ENCODE measurements around the gene SMIM33. TPM values are rescaled to one million over a fixed set of nuclear protein-coding genes. Genes with fewer than 3 reads are reported as not detected.
"Not testable (repeated sequence)": the region's sequence is repeated elsewhere in the genome, so short reads cannot be mapped to it uniquely, and the experiment has no call there.

The SMIM33 gene
- total RNA-seq, 1 donor from 2014 or later = 0.39 TPM

DNA sequence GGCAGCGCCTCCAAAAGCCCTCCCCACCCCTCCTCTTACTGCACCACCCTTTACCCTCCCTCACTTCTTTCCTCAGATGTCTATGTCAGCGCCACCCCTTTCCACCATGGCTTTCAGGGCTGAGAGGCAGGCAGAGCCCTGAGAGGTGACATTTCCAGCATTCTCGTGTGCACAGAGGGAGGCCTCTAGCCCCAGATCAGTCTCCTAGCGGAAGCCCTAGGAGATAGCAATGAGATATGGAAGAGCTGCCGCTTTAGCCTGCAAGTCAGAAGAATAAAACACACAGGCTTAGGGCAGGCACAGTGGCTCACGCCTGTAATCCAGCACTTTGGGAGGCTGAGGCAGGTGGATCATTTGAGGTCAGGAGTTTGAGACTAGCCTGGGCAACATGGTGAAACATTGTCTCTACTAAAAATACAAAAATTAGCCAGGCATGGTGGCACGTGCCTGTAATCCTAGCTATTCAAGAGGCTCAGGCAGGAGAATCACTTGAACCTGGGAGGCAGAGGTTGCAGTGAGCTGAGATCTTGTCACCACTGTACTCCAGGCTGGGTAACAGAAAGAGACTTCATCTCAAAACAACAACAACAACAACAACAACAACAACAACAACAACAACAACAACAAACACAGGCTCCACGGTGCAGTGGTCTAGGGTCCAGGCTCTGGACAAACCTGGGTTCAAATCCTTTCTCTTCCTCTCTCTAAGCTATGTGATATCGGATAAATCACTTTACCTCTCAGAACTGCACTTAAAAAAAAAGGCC is 8.0 kb downstream of the SMIM33 start:
- peaks cover 69% of the 10 kb centered on the region for H3K4me1 Mint-ChIP-seq (ENCODE audit: low read depth)
- H3K9me3 Mint-ChIP-seq; H3K27me3 Mint-ChIP-seq (ENCODE audit: insufficient read depth); intact Hi-C loops (cut with micrococcal nuclease); DNase-seq (ENCODE audit: low spot score): not testable (repeated sequence)
- peak overlapping the region; percentile 79 for H3K27ac Mint-ChIP-seq
- peak overlapping the region; percentile 61 for H3K4me3 Mint-ChIP-seq
- H3K36me3 Mint-ChIP-seq (ENCODE audit: low read depth) = peaks cover 47% of the 10 kb centered on the region

DNA sequence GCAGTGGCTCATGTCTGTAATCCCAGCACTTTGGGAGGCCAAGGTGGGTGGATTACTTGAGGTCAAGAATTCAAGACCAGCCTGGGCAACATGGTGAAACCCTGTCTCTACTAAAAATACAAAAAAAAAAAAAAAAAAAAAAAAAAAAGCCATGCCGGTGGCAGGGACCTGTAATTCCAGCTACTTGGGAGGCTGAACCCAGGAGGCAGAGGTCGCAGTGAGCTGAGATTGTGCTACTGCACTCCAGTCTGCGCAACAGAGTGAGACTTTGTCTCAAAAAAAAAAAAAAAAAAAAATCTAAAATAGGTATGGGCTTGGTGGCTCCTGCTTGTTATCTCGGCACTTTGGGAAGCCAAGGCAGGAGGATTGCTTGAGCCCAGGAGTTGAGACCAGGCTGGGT is 8.9 kb downstream of the SMIM33 start:
- H3K27me3 Mint-ChIP-seq (ENCODE audit: insufficient read depth) = not testable (repeated sequence)
- H3K4me1 Mint-ChIP-seq (ENCODE audit: low read depth) = peaks cover 63% of the 10 kb centered on the region

DNA sequence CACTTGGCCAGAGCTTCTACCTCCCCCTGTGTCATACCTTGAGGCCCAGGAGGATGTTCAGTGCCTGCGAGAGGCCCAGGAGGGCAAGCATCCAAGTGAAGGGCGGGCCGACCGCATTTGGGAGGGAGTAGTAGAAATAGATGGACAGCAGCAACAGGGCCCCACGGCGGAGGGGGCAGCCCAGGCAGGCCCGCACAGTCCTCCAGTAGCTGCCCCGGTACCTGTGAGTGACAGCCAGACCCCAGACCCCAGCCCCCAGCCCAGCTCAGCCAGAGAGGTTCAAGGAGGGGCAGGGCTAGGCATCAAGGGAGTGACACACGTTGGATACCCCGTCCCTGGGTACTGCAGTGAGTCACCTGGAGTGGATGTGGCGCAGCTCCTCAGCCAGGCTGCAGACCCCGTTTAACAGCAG is 10.3 kb downstream of the SMIM33 start:
- Mint-ChIP-seq H3K4me3 (peak overlapping the region; percentile 90), H3K36me3 (ENCODE audit: low read depth) (peaks cover 35% of the 10 kb centered on the region), H3K4me1 (ENCODE audit: low read depth) (peaks cover 53% of the 10 kb centered on the region), H3K27ac (peak overlapping the region; percentile 88), H3K9me3 (no peaks in the 10 kb centered on the region), H3K27me3 (ENCODE audit: insufficient read depth) (no peaks in the 10 kb centered on the region)
- intact Hi-C loops (cut with micrococcal nuclease) = loop anchor here (1.0 kb wide), 1 partner anchor 80 kb away; the partner anchor contains the start of gene UBE2D2
- no peak for DNase-seq (ENCODE audit: low spot score)

More for the DNA sequence above, 8.9 kb downstream of the SMIM33 start:
- peaks cover 47% of the 10 kb centered on the region for H3K36me3 Mint-ChIP-seq (ENCODE audit: low read depth)
- DNase-seq (ENCODE audit: low spot score); intact Hi-C loops (cut with micrococcal nuclease); H3K9me3 Mint-ChIP-seq; H3K27ac Mint-ChIP-seq: not testable (repeated sequence)
- peak overlapping the region; percentile 11 for H3K4me3 Mint-ChIP-seq

DNA sequence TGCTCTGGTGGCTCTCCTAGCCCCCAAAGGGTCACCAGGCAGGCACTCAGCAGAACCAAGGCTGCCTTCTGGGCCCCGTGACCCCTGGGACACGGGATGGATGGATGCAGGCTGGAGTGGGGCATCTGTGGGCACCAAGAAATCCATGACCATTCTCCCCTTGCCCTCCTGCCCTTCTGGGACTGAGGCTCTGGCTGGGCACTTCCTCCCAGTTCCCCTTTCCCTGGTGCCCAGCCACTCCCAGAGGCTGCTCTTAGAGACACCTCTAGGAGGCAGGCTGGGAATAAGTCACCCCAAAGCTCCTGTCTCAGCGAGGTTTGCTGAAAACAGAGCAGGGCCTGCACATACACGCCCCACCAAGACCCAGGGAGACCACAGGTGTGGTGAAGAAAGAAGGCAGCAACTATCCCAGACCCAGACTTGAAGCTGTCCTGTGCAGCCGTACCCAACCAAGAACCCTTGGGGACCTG is 10.8 kb downstream of the SMIM33 start:
- H3K9me3 Mint-ChIP-seq = no peaks in the 10 kb centered on the region
- H3K27me3 Mint-ChIP-seq (ENCODE audit: insufficient read depth) = no peaks in the 10 kb centered on the region
- peak overlapping the region; percentile 88 for H3K27ac Mint-ChIP-seq
- peak overlapping the region; percentile 90 for H3K4me3 Mint-ChIP-seq
- intact Hi-C loops (cut with micrococcal nuclease) = loop anchor here (1.0 to 2.0 kb wide), 9 partner anchors 7 to 80 kb away; partner anchors contain the start of genes DNAJC18, SPATA24 and UBE2D2
- peaks cover 51% of the 10 kb centered on the region for H3K4me1 Mint-ChIP-seq (ENCODE audit: low read depth)
- no peak for DNase-seq (ENCODE audit: low spot score)
- H3K36me3 Mint-ChIP-seq (ENCODE audit: low read depth) = peaks cover 33% of the 10 kb centered on the region

DNA sequence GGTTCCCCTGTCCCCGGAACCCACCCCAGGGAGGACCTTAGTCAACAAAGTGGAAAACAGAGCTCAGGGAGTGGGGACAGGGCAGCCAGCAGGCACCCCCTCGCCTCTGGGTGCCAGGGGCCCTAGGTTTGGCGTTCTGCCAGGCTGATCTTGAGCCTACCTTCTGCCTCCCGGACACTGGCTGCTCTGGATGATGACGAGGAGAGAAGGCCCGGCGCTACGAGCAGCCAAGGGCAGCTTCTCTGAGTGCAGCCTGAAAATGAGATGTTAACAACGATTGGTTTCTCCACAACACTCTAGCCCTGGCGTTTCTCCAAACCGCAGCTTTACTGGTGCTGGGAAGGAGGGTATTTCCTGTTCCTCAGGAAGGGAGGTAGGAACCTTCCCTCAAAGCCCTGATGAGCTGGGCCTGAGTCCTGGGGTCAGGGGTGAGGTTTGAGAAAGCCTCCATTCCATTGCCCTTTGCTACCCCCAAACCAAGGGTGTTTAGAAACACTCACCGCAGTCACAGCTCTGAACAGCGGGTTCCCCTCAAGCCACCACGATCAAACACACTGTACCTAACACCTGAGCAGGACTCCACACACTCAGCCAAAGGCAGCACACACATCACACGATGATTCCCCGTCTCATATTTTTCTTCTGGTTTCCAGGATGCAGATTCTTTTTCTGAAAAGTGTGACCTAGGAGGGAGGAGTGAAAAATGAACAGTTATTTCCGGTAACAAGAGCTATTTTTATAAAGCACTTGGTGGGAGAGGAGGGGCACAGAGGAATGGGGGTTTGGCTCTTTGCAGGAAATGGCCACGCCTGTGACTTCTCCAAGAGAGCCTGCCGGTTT is 11.5 kb downstream of the SMIM33 start, which contains the start of gene STING1:
TSS of gene STING1 (minus strand) at position 709 of the 840 bp plus-strand sequence. CDS start 1,054 bp downstream, outside the sequence.
- Mint-ChIP-seq H3K4me3 (peak within 1 kb of the TSS; percentile 90), H3K9me3 (no peaks in the 10 kb centered on the region), H3K27ac (peak within 1 kb of the TSS; percentile 88), H3K4me1 (ENCODE audit: low read depth) (peaks cover 45% of the 10 kb centered on the region), H3K27me3 (ENCODE audit: insufficient read depth) (no peaks in the 10 kb centered on the region), H3K36me3 (ENCODE audit: low read depth) (peaks cover 31% of the 10 kb centered on the region)
- intact Hi-C loops (cut with micrococcal nuclease) = loop anchor here (1.0 to 2.0 kb wide), 8 partner anchors 8 to 78 kb away; partner anchors contain the start of genes DNAJC18 and SPATA24
- DNase-seq (ENCODE audit: low spot score) = peak; percentile 57

DNA sequence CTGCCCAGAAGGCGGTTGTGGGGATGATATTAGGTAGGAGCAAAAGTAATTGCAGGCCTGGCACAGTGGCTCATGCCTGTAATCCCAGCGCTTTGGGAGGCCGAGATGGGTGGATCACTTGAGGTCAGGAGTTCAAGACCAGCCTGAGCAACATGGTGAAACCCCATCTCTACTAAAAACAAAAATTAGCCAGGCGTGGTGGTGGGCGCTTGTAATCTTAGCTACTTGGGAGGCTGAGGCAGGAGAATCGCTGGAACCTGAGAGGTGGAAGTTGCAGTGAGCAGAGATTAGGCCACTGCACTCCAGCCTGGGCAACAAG is 12.0 kb downstream of the SMIM33 start:
- peaks cover 26% of the 10 kb centered on the region for H3K36me3 Mint-ChIP-seq (ENCODE audit: low read depth)
- H3K9me3 Mint-ChIP-seq; H3K27me3 Mint-ChIP-seq (ENCODE audit: insufficient read depth); DNase-seq (ENCODE audit: low spot score): not testable (repeated sequence)
- peak overlapping the region; percentile 90 for H3K4me3 Mint-ChIP-seq
- H3K27ac Mint-ChIP-seq = peak overlapping the region; percentile 88
- peaks cover 40% of the 10 kb centered on the region for H3K4me1 Mint-ChIP-seq (ENCODE audit: low read depth)
- intact Hi-C loops (cut with micrococcal nuclease) = loop anchor here (1.0 to 2.0 kb wide), 8 partner anchors 9 to 79 kb away; partner anchors contain the start of genes DNAJC18 and SPATA24

DNA sequence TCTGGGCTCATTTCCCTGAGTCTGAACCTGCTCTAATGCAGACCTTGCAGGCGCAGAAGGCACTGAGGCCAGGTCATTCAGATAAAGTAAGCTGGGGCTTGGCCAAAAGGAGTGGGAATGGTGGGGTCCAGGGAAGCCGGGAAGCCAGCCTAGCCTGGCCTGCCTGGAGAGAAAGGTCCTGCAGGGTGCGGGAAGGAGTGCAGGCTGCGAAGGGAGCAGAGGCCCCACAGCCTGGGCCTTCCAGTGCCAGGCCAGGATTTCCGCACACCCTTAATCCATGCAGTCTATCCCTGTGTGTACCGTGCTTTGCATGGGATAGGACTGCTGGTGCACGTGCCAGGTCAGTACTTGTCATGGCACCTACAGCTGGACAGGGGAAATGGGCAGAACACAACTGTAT is 15.4 kb downstream of the SMIM33 start:
- H3K9me3 Mint-ChIP-seq = no peaks in the 10 kb centered on the region
- H3K27me3 Mint-ChIP-seq (ENCODE audit: insufficient read depth) = no peaks in the 10 kb centered on the region
- H3K36me3 Mint-ChIP-seq (ENCODE audit: low read depth) = peaks cover 4% of the 10 kb centered on the region
- H3K27ac Mint-ChIP-seq = peak overlapping the region; percentile 31
- H3K4me3 Mint-ChIP-seq = no peak overlapping the region
- H3K4me1 Mint-ChIP-seq (ENCODE audit: low read depth) = peaks cover 28% of the 10 kb centered on the region
- DNase-seq (ENCODE audit: low spot score) = no peak
- intact Hi-C loops (cut with micrococcal nuclease) = no loop called here

DNA sequence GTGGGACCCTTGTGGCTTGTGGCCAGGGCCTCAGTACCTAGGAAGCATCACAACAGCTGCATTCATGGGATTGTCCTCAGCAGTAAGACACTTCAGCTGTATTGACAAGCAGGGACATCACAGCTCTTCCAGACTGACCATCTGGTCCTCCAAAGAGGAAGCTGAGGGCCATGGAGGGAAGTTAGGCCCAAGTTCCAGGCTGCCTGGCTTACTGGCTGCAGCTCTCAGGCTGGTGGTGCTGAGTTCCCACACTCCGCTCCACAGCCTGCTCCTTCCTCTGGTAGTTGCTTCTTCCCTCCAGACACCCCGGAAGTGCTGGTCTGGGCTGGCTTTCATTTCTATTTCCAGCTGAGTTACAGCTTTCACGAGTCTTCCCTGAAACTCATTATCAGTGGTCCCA is 17.5 kb downstream of the SMIM33 start:
- intact Hi-C loops (cut with micrococcal nuclease) = no loop called here
- H3K27me3 Mint-ChIP-seq (ENCODE audit: insufficient read depth) = no peaks in the 10 kb centered on the region
- no peaks in the 10 kb centered on the region for H3K36me3 Mint-ChIP-seq (ENCODE audit: low read depth)
- no peak overlapping the region for H3K4me3 Mint-ChIP-seq
- no peaks in the 10 kb centered on the region for H3K9me3 Mint-ChIP-seq
- peaks cover 29% of the 10 kb centered on the region for H3K4me1 Mint-ChIP-seq (ENCODE audit: low read depth)
- peak overlapping the region; percentile 49 for H3K27ac Mint-ChIP-seq
- DNase-seq (ENCODE audit: low spot score) = no peak

DNA sequence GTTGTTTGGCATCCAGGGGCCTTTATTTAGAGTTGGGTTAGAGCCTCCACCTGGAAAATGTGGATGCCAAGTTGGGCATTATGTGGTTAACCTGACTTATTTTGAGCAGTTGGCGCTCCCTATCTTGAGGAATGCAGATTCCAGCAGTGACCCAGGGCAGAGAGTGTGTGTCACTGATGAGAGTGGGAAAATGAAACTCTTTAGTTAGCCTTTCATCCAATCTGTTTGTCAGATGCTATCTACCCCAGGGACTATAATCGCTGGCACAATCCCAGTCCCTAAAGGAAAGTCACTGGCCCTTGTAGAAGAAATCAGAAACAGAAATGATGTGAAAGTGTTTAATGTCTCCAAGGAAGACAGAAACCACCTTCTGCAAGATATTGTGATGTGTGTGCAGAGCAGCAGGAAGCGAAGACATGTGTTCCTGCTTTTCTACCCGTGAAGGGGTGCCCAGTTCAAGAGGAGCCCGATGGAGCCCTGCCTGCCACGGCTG is 21.9 kb downstream of the SMIM33 start:
- Mint-ChIP-seq H3K4me3 (no peak overlapping the region), H3K36me3 (ENCODE audit: low read depth) (no peaks in the 10 kb centered on the region), H3K9me3 (no peaks in the 10 kb centered on the region), H3K27ac (no peak overlapping the region), H3K4me1 (ENCODE audit: low read depth) (peaks cover 37% of the 10 kb centered on the region), H3K27me3 (ENCODE audit: insufficient read depth) (no peaks in the 10 kb centered on the region)
- no peak for DNase-seq (ENCODE audit: low spot score)
- intact Hi-C loops (cut with micrococcal nuclease) = no loop called here

DNA sequence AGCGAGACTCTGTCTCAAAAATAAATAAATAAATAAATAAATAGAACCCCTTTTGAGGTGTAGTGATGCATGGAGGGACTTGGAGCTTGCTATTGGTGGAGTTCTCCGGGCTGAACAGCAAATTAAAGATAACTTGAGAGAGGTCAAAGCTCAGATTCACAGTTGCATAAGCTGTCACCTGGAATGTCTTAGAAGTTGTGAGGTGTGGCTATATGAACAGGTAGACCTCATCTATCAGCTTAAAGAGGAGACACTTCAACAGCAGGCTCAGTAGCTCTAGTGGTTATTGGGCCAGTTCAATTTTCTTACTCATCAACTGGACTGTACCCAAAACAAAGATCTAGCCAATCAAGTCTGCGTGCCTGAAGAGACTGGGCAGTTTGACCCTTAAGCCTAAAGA is 23.5 kb downstream of the SMIM33 start:
- intact Hi-C loops (cut with micrococcal nuclease) = no loop called here
- no peaks in the 10 kb centered on the region for H3K36me3 Mint-ChIP-seq (ENCODE audit: low read depth)
- no peak overlapping the region for H3K27ac Mint-ChIP-seq

DNA sequence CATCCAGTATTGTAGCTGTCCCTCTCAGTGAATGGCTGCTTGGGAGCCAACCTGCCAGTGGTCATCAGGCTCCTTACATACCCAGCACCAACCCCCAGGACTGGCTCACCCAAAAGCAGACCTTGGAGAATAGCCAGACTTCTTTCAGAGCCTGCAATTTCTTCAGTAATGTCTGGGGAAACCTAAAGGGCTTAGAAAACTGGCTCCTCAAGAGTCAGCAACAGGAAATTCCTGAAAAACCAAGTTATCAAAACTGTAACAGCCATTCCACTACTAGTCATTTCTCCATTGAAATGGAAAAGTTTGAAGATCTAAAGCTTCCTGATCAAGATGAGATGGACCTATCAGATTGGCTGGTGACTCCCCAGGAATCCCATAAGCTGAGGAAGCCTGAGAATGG is 24.0 kb downstream of the SMIM33 start:
- no peak overlapping the region for H3K27ac Mint-ChIP-seq
- no peak overlapping the region for H3K4me3 Mint-ChIP-seq
- H3K4me1 Mint-ChIP-seq (ENCODE audit: low read depth) = peaks cover 23% of the 10 kb centered on the region
- intact Hi-C loops (cut with micrococcal nuclease) = no loop called here
- DNase-seq (ENCODE audit: low spot score) = no peak
- H3K9me3 Mint-ChIP-seq = no peaks in the 10 kb centered on the region
- H3K27me3 Mint-ChIP-seq (ENCODE audit: insufficient read depth) = no peaks in the 10 kb centered on the region
- no peaks in the 10 kb centered on the region for H3K36me3 Mint-ChIP-seq (ENCODE audit: low read depth)

More for the DNA sequence above, 23.5 kb downstream of the SMIM33 start:
- Mint-ChIP-seq H3K4me3 (no peak overlapping the region), H3K4me1 (ENCODE audit: low read depth) (peaks cover 28% of the 10 kb centered on the region), H3K9me3 (no peaks in the 10 kb centered on the region), H3K27me3 (ENCODE audit: insufficient read depth) (no peaks in the 10 kb centered on the region)
- no peak for DNase-seq (ENCODE audit: low spot score)

DNA sequence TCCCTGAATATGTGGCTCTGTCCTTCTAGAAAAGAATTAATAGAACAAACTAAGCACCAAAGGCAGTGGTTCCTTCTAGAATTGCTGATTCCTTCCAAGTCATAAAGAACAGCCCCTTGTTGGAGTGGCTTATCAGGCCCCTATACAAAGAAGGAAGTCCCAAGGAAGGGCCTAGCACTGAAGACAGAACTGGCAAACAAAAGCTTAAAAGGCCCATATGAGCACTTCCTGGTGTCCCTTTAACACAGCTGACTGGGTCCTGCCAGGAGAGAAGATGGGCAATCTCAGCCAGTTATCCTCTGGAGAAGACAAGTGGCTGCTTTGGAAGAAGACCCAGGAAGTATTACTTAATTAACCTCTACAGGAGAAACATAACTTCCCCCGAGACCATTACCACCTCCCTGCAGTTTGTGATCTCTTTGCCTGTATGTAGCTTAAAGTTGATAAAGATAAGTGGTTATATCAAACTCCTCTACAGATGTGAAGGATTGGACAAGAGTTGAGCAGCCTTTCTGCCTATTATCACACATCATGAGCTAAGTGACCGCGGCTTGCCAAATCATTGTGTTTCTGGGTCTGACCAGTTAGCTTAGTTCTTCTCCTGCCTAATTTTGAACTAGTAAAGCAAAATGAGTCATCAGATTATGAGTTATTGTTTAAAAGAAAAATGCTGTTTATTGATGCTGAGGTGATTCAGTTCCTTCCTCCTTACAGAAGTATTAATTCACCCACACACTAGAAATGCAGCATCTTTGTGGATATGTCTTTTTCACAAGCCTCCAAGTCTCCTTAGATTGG is 25.0 kb downstream of the SMIM33 start:
- Mint-ChIP-seq H3K27me3 (ENCODE audit: insufficient read depth) (no peaks in the 10 kb centered on the region), H3K27ac (peak overlapping the region; percentile 62), H3K4me3 (no peak overlapping the region), H3K4me1 (ENCODE audit: low read depth) (peaks cover 23% of the 10 kb centered on the region), H3K36me3 (ENCODE audit: low read depth) (no peaks in the 10 kb centered on the region), H3K9me3 (no peaks in the 10 kb centered on the region)
- intact Hi-C loops (cut with micrococcal nuclease) = no loop called here
- DNase-seq (ENCODE audit: low spot score) = no peak
